OCI-LY7 (cell line): Measurements from ENCODE around the gene AGO1.

Experiments
- CTCF ChIP-seq: fragments of 200-600 bp; sonication (generic); conservative IDR thresholded peaks from 2 replicates; pipeline ENCODE4 v1.5.1; 2014; ENCODE audit warnings: mild to moderate bottlenecking, antibody characterized with exemption, low read length, moderate library complexity, mixed read lengths
- EZH2phosphoT487 ChIP-seq: fragments of 200-600 bp; sonication (generic); IDR thresholded peaks from 2 replicates; pipeline ENCODE4 v1.6.1; 2018; ENCODE audit warnings: low read depth, borderline replicate concordance, mild to moderate bottlenecking, mixed run types, antibody characterized with exemption, low read length, moderate library complexity, mixed read lengths

DNA sequence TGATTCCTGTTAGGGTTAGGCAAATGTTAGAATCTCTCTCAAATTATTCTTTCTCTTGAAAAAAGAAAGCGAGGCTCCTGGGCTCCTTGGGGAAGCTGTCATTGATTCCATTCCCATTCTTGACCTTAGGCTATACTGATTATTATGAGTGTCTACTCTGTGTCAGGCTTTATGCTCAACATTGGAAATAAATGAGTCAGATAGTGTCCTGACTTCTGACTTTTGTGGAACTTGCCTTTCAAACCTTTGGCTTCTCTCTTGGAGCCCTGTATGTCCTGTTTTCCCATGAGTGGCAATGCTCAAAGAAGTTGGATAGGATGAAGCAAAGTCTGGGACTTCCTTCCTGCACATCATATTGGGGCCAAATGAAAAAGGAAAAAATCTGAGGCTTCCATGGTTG, 11.6 kb downstream of the AGO1 start:
- TF ChIP-seq CTCF (no peak), EZH2phosphoT487 (no peak)
